ENCODE data around the gene EXPH5.

GRCh38 chr11:108527382-108527781 is 66.2 kb downstream of the EXPH5 start:
- TF ChIP-seq CTCF (IDR thresholded peaks at IDR 0.05; ENCODE audit: low read depth, low read length, poor library complexity, severe bottlenecking) (no peak), EZH2phosphoT487 (IDR thresholded peaks at IDR 0.05; ENCODE audit: borderline replicate concordance, low read length) (no peak)
